ENCODE measurements around the gene MTMR12. TPM values are rescaled to one million over a fixed set of nuclear protein-coding genes. Genes with fewer than 3 reads are reported as not detected.

MTMR12 gene
- total and polyA plus RNA-seq, 4 donors, result 7.8 to 43.3 (median 23.8) TPM

- no peaks in the 10 kb centered on the region for H3K27me3 ChIP-seq (ENCODE audit: control insufficient read depth in 3 of 3, insufficient read depth in 3 of 3, low read length in 2 of 3)
- H3K4me3 ChIP-seq, result no peak overlapping the region
- peaks cover 0 to 7% (median 2%) of the 10 kb centered on the region in 5 donors for H3K4me1 ChIP-seq (ENCODE audit: control insufficient read depth in 5 of 5, insufficient read depth in 5 of 5, low read length in 5 of 5)
- H3K9ac ChIP-seq (ENCODE audit: insufficient read depth in 1 of 2, low read length in 2 of 2), result no peak overlapping the region
- no peaks in the 10 kb centered on the region for H3K36me3 ChIP-seq (ENCODE audit: control insufficient read depth in 4 of 4, insufficient read depth in 4 of 4, low read length in 4 of 4)
- 59 to 87% methylated on average over 7 of the region's 7 CpGs for WGBS, 2 donors
- H3K27ac ChIP-seq (ENCODE audit: low read depth in 1 of 2, low read length in 1 of 2), result peak overlapping the region in 1 of 2 donors; percentile 84
- ATAC-seq (ENCODE audit: insufficient read depth, low FRiP score), result peak; percentile 32
- no peak for DNase-seq
- no peak for TF ChIP-seq CTCF (IDR thresholded peaks at IDR 0.05; ENCODE audit: control extremely low read depth, extremely low read depth)
- no peaks in the 10 kb centered on the region for H3K9me3 ChIP-seq (ENCODE audit: control insufficient read depth in 4 of 4, insufficient read depth in 3 of 4, low read length in 3 of 4)
Measured at GRCh38 chr5:32302835-32303754, 9.6 kb downstream of the MTMR12 start.

GRCh38 chr5:32301891-32302290, 10.8 kb downstream of the MTMR12 start:
- H3K27ac ChIP-seq (ENCODE audit: low read depth in 1 of 2, low read length in 1 of 2), result no peak overlapping the region
- WGBS, 2 donors, result 65 to 82% methylated on average over 2 of the region's 2 CpGs

DNA sequence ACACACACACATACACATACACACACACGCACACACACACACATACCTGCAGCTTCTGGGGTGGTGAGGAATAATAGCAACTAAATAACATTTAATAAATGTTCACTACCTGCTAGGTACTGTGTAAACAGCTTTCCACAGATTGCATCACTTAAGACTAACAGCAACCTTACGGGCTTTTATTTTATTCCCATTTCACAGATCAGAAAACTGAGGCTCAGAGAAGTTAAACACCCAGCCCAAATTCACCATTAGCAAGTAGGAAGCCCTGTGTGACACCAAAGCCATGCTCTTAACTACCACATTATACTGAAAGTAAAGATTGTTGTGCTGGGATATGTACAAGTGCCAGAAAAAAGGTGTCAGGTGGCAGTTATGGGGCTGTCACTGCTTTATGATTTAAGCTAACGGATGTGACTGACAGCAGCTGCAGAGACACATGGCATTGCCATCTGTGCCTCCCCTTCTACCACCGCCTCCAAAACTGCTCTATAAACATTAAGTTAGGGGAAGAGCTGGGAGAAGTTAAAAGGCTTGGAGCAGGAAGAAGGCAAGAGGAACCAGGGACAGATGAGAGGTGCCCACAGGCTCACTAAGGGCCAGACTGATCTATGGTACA, 13.6 kb downstream of the MTMR12 start:
- TF ChIP-seq CTCF (IDR thresholded peaks at IDR 0.05; ENCODE audit: control extremely low read depth, extremely low read depth), result no peak
- Histone ChIP-seq H3K9ac (ENCODE audit: insufficient read depth in 1 of 2, low read length in 2 of 2) (no peak overlapping the region), H3K27ac (ENCODE audit: low read depth in 1 of 2, low read length in 1 of 2) (no peak overlapping the region), H3K36me3 (ENCODE audit: control insufficient read depth in 4 of 4, insufficient read depth in 4 of 4, low read length in 4 of 4) (peaks cover 0 to 5% (median 1%) of the 10 kb centered on the region in 4 donors), H3K4me3 (no peak overlapping the region), H3K27me3 (ENCODE audit: control insufficient read depth in 3 of 3, insufficient read depth in 3 of 3, low read length in 2 of 3) (no peaks in the 10 kb centered on the region), H3K9me3 (ENCODE audit: control insufficient read depth in 4 of 4, insufficient read depth in 3 of 4, low read length in 3 of 4) (no peaks in the 10 kb centered on the region), H3K4me1 (ENCODE audit: control insufficient read depth in 5 of 5, insufficient read depth in 5 of 5, low read length in 5 of 5) (peaks cover 0 to 11% (median 4%) of the 10 kb centered on the region in 5 donors)
- WGBS, 2 donors, result 65 to 89% methylated on average over 4 of the region's 4 CpGs
- no peak for DNase-seq
- no peak for ATAC-seq (ENCODE audit: insufficient read depth, low FRiP score)

More at GRCh38 chr5:32301891-32302290, 10.8 kb downstream of the MTMR12 start:
- Histone ChIP-seq H3K36me3 (ENCODE audit: control insufficient read depth in 4 of 4, insufficient read depth in 4 of 4, low read length in 4 of 4) (no peaks in the 10 kb centered on the region), H3K4me3 (no peak overlapping the region), H3K4me1 (ENCODE audit: control insufficient read depth in 5 of 5, insufficient read depth in 5 of 5, low read length in 5 of 5) (peaks cover 0 to 6% (median 6%) of the 10 kb centered on the region in 5 donors), H3K9ac (ENCODE audit: insufficient read depth in 1 of 2, low read length in 2 of 2) (no peak overlapping the region), H3K9me3 (ENCODE audit: control insufficient read depth in 4 of 4, insufficient read depth in 3 of 4, low read length in 3 of 4) (no peaks in the 10 kb centered on the region), H3K27me3 (ENCODE audit: control insufficient read depth in 3 of 3, insufficient read depth in 3 of 3, low read length in 2 of 3) (no peaks in the 10 kb centered on the region)
- no peak for TF ChIP-seq CTCF (IDR thresholded peaks at IDR 0.05; ENCODE audit: control extremely low read depth, extremely low read depth)
- ATAC-seq (ENCODE audit: insufficient read depth, low FRiP score) (no peak), DNase-seq (no peak)
